Activated CD4-positive, alpha-beta T cell treated with anti-CD3 and anti-CD28 coated beads for 48 hours (primary cell): ENCODE data around the gene PLEKHA1.

Experiments
- DNase-seq: peaks from one replicate; pipeline ENCODE4 v3.0.0-alpha.2; 2020

PLEKHA1 gene

GRCh38 chr10:122347170-122347841 lies 27.2 kb upstream of the PLEKHA1 start:
- no peak for DNase-seq

DNA sequence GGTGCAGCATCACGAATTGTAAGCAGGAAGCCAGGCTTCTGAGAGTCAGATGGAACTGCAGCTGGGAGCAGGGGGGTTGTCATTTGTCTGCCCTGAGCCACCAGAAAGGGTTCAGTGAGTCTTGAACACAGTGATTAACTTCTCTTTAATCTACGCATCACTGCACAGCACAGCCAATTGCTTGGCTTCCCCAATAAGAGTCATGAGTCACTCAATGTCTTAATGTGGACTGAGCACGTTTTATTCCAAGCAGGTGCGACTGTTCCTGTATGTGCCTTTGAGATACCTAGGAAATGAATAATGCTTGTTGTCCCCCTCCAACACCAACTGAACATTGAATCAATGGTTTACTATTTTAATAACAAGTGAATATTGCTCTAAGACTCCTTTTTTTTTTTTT lies 26.0 kb upstream of the PLEKHA1 start:
- DNase-seq = no peak

DNA sequence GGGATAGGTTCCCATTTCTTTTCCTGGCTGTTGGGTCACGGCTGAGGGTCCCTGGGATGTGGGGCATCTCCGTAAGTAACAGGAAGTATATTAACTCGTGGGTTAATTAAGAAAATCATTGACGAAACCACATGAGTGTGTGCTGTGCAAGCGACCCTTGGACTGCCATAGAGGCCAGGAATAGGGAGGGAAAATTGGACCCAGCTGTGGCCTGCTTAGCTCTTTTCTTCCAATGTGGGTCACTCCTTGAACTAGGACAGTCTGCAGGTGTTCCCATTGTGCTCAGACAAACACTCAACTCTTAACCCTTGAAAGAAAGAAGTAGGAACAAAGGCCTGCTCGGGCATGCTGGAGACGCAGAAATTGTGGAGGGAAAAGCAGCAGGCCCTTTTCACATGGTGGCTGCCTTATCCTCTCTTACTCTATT lies 25.6 kb upstream of the PLEKHA1 start:
- DNase-seq = no peak

DNA sequence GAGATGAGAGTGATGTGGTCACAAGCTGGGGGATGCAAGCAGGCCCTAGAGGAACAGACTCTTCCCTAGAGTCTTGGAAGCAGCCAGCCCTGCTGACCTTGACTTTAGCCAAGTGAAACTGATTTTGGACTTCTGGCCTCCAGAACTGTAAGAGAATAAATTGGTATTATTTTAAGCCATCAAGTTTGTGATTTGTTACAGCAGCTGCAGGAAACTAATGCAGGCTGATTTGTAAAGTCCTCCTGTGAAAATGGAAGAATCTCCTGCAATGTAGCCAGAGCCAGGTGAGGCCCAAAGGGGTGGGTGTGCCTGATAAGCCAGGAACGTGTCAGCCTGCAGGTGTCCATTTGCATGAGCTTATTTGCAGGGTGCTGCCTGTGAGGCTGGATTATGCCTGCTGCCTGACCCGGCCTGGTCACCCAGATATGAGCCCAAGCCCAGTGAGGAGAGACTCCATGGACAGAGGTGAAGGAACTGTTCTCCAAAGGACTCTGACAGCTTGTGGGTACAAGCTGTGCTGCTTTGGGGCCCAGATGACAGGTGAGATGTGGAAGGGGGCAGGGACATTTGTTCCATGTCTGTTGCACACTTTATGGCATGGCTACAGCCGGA lies 24.6 kb upstream of the PLEKHA1 start:
- DNase-seq = no peak

DNA sequence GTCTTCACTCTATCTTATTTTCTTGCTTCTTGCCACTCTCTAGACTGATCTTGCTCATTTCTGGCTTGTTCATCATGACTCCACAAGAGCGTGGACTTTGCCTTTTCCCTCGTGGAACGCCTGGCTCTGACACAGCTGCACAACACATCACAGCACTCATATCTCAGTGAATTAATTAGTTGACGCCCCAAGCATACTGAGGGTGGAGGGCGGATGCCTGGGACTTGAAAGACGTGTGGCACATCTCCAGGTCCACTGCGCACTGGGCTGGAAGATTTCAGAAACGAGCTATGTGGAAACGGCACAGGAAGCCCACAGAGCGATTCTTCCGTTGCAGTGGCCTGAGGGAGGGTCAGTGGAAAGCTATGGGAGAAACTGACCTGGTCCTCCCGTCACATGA lies 23.6 kb upstream of the PLEKHA1 start:
- DNase-seq = no peak

GRCh38 chr10:122352817-122353525 lies 21.5 kb upstream of the PLEKHA1 start:
- DNase-seq = no peak

DNA sequence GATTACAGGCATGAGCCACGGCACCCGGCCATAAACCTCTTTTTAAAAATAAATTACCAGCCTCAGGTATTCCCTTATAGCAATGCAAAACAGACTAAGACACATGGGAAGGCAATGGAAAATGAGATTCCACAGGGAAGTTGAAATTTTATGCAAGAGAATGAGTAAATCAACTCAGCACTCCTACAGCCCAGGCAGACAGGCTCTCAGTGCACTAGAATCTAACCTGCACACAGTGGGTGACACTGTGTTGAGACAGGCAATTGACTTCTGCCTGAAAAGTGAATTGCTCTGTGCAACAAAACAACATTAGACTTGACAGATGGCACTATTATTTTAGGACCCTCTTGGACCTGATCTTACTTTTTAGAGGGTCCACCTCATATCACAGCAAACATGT lies 20.1 kb upstream of the PLEKHA1 start:
- DNase-seq = no peak

- no peak for DNase-seq
Observed at GRCh38 chr10:122357685-122358084, 16.8 kb upstream of the PLEKHA1 start.

DNA sequence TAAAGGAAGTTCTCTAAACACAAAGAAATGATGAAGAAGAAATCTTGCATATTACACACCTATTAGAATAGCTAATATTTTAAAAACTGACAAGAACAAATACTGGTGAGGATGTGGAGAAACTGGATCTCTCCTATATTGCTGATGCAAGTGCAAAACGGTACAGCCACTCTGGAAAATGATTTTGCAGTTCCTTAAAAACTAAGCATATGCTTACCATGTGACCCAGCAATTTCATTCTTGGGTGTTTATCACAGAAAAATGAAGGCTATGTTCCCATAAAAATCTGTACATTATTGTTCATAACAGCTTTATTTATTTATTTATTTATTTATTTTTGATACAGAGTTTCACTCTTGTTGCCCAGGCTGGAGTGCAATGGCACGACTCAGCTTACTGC lies 14.9 kb upstream of the PLEKHA1 start:
- no peak for DNase-seq

DNA sequence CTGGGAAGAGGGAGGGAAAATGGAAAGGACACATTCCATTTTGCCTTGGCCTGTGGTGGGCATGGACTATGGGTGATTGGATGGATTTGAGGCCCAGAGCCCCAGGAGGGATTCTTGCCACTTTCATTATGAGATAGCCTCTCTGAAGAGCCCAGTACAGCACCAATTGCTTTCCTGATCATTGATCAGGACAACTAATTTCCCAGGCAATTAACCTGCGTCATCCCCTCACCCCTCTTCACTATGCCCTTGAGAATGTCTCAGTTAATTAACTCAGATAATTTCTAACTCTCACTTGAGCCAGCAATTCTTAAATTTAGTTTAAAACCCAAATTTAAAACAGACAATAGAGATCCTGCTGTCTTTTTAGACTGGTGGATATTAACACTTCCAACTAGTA lies 13.5 kb upstream of the PLEKHA1 start:
- no peak for DNase-seq

DNA sequence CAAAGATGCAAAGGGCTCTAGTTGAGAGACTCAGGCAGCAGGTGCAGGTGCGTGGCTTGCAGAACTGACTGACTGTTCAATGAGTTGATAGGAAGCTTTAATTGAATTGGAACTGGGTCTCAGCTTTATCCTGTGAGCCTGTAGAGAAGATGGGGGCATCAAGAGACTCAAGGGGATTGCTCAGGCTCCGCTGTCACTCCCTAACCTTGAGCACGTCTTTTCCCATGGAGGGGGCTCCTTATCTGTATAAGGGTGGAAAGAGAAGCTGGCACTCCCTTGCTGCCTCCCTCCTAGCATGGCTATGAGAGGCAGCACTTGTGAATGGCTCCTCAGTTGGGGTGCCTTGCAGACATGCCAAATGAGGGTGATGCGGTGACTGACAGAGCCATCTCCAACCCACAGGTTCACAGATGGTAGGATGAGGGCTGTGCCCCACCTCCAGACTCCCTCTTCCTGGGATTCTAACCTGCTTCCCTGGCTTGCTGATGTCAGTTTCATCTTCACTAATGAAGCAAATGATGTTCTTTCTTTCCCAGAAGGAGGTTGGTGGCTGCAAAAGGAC lies 12.4 kb upstream of the PLEKHA1 start:
- no peak for DNase-seq

GRCh38 chr10:122362621-122363020 lies 11.9 kb upstream of the PLEKHA1 start:
- no peak for DNase-seq

GRCh38 chr10:122363311-122363710 lies 11.2 kb upstream of the PLEKHA1 start:
- DNase-seq = no peak

DNA sequence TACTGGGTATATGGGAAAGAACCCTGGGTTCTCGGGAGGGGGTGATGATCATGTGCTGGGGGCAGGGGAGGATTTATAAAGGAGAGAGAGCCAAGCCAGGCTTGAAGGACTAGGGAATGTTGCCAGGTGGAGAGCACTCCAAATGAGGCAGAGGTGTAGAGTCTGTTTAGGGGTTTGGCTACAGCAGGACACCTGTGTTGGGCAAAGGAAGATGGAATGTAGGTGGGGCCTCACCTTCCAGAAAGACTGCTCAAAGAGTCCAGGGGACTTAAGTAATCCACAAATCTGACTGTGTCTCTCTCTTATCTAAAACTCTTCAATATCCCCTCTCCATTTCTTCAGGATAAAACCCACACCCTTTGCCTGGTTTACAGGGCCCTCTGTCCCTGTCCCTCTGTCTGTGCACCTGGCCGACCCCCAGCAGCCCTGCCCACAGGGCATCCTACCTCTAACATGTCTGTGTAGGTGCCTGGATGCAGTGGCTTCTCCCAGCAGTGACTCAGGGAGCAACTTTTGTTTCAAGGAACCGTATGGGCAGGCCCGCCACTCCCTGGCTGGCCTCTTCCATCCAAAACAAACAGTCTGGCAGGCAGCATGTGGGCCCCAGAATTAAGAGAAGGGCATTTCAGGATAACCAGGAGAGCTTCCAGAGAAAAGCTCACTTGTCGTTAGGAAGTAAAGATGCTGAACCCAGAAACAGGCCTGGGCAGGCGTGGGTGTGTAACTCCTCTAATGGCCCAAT lies 10.6 kb upstream of the PLEKHA1 start:
- no peak for DNase-seq

- DNase-seq = no peak
Observed at GRCh38 chr10:122368502-122369254, 5.8 kb upstream of the PLEKHA1 start.

DNA sequence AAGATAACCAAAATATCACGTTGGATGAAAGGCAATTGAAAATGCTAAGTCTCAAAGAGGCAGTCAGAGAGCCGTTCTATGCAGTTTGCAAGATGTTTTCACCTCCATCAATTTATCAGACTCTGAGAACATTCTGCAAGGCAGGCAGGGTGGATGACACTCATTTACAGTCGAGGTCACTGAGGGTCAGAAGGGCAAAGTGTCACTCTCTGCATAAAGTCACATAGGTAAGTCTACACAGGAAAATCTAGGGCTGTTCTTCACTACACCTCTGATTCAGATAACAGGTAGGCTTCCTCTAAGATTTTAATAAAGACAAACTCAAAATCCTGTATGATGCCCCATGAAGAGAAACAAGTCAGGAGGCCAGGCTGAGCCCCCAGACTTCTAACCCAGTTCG lies 1.4 kb upstream of the PLEKHA1 start:
- no peak for DNase-seq

DNA sequence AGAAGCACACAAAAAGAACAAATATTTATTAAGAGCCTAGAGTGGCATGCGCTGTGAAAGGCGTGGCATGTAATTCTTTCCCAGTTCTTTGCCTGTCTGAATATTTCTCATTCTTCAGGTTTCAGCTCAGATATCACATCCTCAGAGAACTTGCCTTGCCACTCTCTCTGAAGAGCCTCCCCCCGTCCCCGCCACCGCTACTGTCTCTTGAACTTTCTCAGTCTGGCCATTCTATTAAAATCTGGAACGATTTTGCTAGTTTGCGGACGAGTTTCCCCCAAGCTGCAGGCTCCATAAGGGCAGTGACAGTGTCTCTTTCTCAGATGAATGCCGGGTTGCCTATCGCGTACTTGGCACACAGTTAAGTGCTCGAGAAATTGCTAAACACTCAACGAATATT lies 787 bp upstream of the PLEKHA1 start:
- no peak for DNase-seq

- DNase-seq = peak; percentile 70
Observed at GRCh38 chr10:122374859-122375678, 561 bp downstream of the PLEKHA1 start.

DNA sequence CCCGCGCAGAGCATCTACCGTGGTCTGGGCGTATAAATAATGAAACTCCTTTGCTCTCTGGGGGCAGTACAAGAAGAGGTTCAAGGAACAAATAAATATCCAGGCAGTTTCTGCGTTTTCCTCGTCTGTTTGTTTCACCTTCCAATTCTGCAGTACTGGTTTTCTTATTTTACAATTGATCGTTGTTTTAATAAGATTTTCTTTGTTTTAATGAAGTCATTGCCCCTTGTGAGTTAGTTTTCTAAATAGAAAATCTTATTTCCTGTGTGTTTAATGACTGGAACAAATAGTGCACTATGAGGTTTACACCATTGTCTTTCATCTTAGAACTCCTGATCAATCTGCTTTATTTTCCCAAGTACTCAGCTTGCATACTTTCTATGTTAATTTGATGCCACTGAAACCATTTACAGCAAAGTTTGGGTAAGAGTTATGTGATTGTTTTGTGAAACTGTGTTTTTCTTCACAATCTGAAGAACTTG lies 1.2 kb downstream of the PLEKHA1 start:
- DNase-seq = no peak

- DNase-seq = no peak
Observed at GRCh38 chr10:122376364-122376961, 2.0 kb downstream of the PLEKHA1 start.

DNA sequence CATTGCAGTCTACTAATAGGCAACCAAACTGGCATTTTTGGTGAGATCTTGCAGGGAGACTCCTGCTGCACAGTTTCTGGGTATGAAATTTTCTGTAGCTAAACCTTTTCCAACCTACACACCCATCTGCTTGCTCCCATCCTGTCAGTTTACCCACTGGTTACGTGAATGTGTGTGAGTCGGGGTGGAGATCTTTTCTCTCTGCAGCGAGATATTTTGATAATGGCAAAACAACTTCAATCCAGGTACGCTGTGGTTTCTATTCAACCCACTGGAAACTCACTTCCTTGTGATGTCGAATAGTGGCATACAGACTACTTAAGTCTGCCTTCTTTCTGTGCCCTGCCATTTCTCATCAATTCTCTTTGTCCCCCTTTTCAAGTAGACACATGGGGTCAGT lies 4.5 kb downstream of the PLEKHA1 start:
- DNase-seq = no peak
